GM13977 (cell line): ENCODE measurements around the gene LETM1.

Experiments
- DNase-seq: peaks from one replicate; pipeline ENCODE4 v3.0.0; 2012; ENCODE audit warnings: low spot score
- in situ Hi-C: fragments of 300-500 bp; cut with MboI; formaldehyde crosslinking; loops from one replicate; pipeline ENCODE4 v1.12.0; 2022; ENCODE audit warnings: low sequenced_read_pairs, low pct_unique_long_range_greater_than_20kb, mixed read lengths, inconsistent platforms; ENCODE audit not compliant: unreplicated experiment
- TF ChIP-seq, protein P1 (sequence below): IDR thresholded peaks from 2 replicates; pipeline ENCODE4 v1.5.1; 2012; ENCODE audit warnings: mild to moderate bottlenecking, control low read depth; ENCODE audit not compliant: insufficient read depth; ENCODE audit errors: extremely low read depth, missing control alignments

The LETM1 gene

DNA sequence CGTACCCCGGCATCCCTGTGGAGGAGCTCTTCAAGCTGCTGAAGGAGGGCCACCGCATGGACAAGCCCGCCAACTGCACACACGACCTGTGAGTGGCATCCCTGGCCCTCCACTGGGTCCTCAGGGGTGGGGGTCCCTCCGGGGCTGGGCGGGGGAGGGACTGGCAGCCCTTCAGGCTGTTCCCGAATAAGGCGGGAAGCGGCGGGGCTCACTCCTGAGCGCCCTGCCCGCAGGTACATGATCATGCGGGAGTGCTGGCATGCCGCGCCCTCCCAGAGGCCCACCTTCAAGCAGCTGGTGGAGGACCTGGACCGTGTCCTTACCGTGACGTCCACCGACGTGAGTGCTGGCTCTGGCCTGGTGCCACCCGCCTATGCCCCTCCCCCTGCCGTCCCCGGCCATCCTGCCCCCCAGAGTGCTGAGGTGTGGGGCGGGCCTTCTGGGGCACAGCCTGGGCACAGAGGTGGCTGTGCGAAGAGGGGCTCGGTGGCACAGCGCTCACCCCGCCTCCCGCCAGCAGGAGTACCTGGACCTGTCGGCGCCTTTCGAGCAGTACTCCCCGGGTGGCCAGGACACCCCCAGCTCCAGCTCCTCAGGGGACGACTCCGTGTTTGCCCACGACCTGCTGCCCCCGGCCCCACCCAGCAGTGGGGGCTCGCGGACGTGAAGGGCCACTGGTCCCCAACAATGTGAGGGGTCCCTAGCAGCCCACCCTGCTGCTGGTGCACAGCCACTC, 49.2 kb downstream of the LETM1 start:
- in situ Hi-C loops, result no loop called here
- TF ChIP-seq, protein P1, sequence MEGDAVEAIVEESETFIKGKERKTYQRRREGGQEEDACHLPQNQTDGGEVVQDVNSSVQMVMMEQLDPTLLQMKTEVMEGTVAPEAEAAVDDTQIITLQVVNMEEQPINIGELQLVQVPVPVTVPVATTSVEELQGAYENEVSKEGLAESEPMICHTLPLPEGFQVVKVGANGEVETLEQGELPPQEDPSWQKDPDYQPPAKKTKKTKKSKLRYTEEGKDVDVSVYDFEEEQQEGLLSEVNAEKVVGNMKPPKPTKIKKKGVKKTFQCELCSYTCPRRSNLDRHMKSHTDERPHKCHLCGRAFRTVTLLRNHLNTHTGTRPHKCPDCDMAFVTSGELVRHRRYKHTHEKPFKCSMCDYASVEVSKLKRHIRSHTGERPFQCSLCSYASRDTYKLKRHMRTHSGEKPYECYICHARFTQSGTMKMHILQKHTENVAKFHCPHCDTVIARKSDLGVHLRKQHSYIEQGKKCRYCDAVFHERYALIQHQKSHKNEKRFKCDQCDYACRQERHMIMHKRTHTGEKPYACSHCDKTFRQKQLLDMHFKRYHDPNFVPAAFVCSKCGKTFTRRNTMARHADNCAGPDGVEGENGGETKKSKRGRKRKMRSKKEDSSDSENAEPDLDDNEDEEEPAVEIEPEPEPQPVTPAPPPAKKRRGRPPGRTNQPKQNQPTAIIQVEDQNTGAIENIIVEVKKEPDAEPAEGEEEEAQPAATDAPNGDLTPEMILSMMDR, result no peak
- no peak for DNase-seq

GRCh38 chr4:1806223-1806564, 49.8 kb downstream of the LETM1 start:
- no peak for DNase-seq
- TF ChIP-seq, protein P1, result no peak
- in situ Hi-C loops, result no loop called here

- in situ Hi-C loops, result no loop called here
- no peak for DNase-seq
- TF ChIP-seq, protein P1, result no peak
These were observed 50.3 kb downstream of the LETM1 start for GRCh38 chr4:1805493-1806222.

- in situ Hi-C loops, result no loop called here
- DNase-seq, result no peak
- TF ChIP-seq, protein P1, result no peak
These were observed 51.1 kb downstream of the LETM1 start for GRCh38 chr4:1804638-1805492.

DNA sequence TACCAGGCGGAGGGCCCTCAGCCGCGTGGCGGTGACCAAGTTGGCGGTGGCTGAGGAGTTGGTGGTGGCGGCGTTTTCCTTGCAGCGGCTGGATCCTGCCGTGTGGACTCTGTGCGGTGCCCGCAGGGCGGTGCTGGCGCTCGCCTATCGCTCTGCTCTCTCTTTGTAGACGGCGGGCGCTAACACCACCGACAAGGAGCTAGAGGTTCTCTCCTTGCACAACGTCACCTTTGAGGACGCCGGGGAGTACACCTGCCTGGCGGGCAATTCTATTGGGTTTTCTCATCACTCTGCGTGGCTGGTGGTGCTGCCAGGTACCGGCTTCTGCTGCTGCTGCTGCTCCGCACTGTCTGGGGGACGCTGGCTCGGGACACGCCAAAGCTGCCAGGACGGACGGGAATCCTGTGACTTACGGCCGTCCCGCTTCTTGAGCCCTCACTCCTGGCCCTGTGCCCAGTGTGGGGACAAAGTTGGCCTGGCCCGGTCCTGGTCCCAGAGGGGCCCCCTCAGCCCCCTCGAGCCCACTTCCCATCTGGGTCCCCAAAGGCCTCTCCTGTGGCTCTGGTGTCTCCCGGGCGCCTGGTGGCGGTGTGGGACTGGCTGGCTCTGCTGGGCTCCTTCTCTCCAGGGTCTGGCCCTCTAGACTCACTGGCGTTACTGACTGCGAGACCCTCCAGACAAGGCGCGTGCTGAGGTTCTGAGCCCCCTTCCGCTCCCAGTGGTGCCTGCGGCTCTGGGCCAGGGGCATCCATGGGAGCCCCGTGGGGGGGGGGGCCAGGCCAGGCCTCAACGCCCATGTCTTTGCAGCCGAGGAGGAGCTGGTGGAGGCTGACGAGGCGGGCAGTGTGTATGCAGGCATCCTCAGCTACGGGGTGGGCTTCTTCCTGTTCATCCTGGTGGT, 52.2 kb downstream of the LETM1 start:
- TF ChIP-seq, protein P1, result no peak
- in situ Hi-C loops, result no loop called here

More for the DNA sequence above, 52.2 kb downstream of the LETM1 start:
- DNase-seq, result no peak
